ENCODE data around the gene SORBS1.

DNA sequence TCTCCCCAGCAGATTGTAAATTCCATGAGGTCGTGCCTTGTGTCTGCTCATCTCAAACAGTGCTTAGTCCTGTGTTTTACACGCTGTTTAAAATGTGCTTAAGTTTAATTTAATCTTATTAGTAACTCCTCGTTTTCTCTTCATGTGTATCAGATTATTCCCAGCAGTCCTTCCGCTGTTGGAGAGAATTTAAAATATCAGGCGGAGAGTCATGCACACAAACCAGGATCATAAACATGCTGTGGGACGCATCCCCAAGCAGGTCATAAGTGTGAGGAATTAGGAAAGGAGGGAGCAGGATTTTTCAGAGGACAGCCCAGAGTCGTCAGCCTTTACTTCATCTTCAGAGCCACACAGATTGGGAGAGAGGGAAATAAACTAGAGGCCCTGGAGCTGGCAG, 4.2 kb upstream of the SORBS1 start:
- TF ChIP-seq, protein P1, sequence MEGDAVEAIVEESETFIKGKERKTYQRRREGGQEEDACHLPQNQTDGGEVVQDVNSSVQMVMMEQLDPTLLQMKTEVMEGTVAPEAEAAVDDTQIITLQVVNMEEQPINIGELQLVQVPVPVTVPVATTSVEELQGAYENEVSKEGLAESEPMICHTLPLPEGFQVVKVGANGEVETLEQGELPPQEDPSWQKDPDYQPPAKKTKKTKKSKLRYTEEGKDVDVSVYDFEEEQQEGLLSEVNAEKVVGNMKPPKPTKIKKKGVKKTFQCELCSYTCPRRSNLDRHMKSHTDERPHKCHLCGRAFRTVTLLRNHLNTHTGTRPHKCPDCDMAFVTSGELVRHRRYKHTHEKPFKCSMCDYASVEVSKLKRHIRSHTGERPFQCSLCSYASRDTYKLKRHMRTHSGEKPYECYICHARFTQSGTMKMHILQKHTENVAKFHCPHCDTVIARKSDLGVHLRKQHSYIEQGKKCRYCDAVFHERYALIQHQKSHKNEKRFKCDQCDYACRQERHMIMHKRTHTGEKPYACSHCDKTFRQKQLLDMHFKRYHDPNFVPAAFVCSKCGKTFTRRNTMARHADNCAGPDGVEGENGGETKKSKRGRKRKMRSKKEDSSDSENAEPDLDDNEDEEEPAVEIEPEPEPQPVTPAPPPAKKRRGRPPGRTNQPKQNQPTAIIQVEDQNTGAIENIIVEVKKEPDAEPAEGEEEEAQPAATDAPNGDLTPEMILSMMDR (IDR thresholded peaks at IDR 0.05) = no peak
- TF ChIP-seq POLR2AphosphoS5 (IDR thresholded peaks at IDR 0.05) (no peak), POLR2A (IDR thresholded peaks at IDR 0.05) (no peak), EP300 (IDR thresholded peaks at IDR 0.05) (no peak)
